Measurements from ENCODE around the gene JPH3. TPM values are rescaled to one million over a fixed set of nuclear protein-coding genes. Genes with fewer than 3 reads are reported as not detected.

The JPH3 gene
- total RNA-seq, 1 donor from 2014 or later, result not detected

DNA sequence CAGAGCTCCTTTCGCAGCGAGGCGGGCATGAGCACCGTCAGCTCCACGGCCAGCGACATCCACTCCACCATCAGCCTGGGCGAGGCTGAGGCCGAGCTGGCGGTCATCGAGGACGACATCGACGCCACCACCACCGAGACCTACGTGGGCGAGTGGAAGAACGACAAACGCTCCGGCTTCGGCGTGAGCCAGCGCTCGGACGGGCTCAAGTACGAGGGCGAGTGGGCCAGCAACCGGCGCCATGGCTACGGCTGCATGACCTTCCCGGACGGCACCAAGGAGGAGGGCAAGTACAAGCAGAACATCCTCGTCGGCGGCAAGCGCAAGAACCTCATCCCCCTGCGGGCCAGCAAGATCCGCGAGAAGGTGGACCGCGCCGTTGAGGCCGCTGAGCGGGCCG lies 42.3 kb downstream of the JPH3 start:
- Mint-ChIP-seq H3K27me3 (ENCODE audit: insufficient read depth) (peaks cover 6% of the 10 kb centered on the region), H3K9me3 (no peaks in the 10 kb centered on the region), H3K4me3 (no peak overlapping the region), H3K27ac (no peak overlapping the region), H3K4me1 (ENCODE audit: low read depth) (no peaks in the 10 kb centered on the region), H3K36me3 (ENCODE audit: low read depth) (no peaks in the 10 kb centered on the region)
- intact Hi-C loops (cut with micrococcal nuclease), result no loop called here
- no peak for DNase-seq (ENCODE audit: low spot score)

DNA sequence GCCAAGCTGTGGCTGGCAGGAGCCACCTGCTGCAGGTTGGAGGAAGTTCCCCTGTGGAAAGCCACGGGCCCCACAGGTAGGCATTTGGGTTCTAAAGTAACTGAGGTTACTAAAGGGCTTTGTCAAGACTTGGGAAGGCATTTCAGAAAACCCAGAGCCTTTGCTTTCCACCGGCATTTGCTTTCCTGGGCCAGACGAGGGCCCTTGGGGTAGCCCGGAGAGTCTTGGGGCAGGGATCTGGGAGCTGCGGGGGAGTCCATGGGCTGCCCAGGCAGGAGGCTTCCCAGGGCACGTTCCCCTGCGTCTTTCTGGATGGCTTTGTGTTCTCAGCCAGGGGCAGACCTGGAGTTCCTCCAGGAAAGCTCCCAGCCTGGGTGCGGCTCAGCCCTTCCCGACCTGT lies 43.5 kb downstream of the JPH3 start:
- intact Hi-C loops (cut with micrococcal nuclease), result no loop called here
- no peak for DNase-seq (ENCODE audit: low spot score)
- no peaks in the 10 kb centered on the region for H3K36me3 Mint-ChIP-seq (ENCODE audit: low read depth)
- no peak overlapping the region for H3K27ac Mint-ChIP-seq
- peaks cover 10% of the 10 kb centered on the region for H3K27me3 Mint-ChIP-seq (ENCODE audit: insufficient read depth)
- H3K4me3 Mint-ChIP-seq, result no peak overlapping the region
- H3K4me1 Mint-ChIP-seq (ENCODE audit: low read depth), result no peaks in the 10 kb centered on the region
- no peaks in the 10 kb centered on the region for H3K9me3 Mint-ChIP-seq

DNA sequence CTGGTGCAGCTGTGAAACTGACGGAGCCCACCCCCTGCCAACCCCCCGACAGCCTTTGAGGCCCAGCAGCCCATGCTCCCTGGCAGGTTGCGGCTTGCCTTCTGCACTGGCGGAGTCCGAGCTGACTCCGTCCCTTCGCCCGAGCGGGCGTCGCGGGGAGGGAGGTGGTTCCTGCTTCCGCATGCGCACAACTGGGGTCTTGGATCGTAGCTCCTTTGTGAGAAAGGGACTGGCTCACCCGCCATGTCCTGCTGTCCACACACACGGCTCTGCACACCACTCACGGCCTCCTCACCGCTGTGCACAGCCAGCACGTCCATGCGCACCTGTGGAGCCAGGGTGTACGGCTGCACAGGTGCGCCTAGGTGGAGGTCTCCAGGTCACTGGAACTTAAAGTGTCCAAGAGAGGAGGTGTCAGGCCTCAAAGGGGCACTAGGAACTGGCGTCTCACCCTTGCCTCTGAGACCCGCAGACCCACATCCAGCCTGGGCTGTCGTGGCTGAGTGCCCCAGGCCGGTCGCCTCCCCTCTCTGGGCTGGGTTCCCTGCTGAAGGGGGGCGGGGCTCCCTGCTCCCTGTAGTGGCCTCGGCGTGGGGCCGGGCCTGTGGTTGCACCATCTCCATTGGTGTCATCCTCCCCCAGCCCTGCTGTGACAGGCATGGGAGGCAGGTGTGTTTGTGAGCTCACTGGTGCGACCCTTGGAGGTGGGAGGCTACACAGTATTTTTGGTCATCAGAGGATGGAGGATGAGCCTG lies 45.3 kb downstream of the JPH3 start:
- Mint-ChIP-seq H3K4me3 (no peak overlapping the region), H3K36me3 (ENCODE audit: low read depth) (no peaks in the 10 kb centered on the region), H3K27ac (no peak overlapping the region), H3K4me1 (ENCODE audit: low read depth) (no peaks in the 10 kb centered on the region), H3K9me3 (no peaks in the 10 kb centered on the region), H3K27me3 (ENCODE audit: insufficient read depth) (peaks cover 10% of the 10 kb centered on the region)
- intact Hi-C loops (cut with micrococcal nuclease), result no loop called here
- no peak for DNase-seq (ENCODE audit: low spot score)

DNA sequence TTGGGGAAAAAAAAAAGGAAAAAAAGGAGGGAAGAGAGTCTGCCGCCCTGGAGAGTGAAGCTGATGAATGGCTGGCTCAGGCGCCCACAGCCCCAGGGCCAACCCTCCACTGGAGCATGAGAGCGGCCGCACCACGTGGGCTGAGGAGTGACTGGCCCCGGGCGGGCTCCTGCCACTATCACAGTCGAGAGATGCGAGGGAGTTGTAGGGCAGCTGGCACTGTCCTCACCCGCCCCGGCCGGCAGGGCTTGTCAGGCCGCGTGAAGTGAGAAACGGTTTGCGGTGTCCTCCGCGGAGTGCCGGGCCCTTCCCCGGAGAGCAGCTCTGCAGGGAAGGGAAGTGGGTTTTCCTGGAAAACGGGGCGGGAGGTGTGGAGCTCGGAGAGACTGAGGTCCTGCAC lies 45.9 kb downstream of the JPH3 start:
- DNase-seq (ENCODE audit: low spot score), result no peak
- Mint-ChIP-seq H3K27me3 (ENCODE audit: insufficient read depth) (peaks cover 10% of the 10 kb centered on the region), H3K9me3 (no peaks in the 10 kb centered on the region), H3K36me3 (ENCODE audit: low read depth) (no peaks in the 10 kb centered on the region), H3K4me1 (ENCODE audit: low read depth) (no peaks in the 10 kb centered on the region), H3K27ac (no peak overlapping the region), H3K4me3 (no peak overlapping the region)
- intact Hi-C loops (cut with micrococcal nuclease), result no loop called here

DNA sequence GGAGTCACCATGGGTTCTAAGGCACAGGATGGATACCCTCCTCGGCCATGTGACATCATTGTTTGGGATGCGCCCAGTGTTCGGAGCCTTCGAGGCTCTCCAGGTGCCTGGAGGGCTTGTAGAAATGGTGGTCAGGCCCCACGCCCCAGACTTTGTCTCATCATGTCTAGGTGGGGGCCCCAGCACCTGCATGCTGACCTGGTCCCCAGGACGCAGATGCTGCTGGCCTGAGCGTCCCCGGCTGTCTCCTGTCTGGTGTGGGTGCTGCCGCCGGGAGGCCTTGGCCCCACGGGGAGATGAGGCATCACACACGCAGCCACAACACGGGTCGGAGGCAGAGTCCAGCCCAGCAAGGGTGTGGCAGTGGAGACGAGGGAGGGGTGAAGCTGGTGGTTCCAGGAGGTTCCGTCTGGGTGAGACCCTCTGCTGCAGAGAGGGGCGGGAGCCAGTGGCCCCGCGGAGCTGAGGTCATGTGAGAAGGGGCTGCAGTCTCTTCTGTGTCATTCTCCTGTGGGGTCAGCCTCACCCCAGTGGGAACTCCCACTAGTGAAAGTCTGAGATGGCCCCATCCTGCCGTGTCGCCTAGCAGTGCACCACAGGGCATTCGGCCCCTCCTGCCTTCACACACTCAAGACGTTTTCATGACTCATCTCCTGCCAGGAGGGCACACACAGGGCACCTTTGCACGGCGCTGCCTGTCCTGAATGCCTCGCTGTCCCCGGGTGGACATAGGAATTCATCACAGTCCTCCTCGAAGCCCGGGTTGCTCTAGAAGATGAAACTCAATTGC lies 46.6 kb downstream of the JPH3 start:
- H3K27me3 Mint-ChIP-seq (ENCODE audit: insufficient read depth), result peaks cover 10% of the 10 kb centered on the region

DNA sequence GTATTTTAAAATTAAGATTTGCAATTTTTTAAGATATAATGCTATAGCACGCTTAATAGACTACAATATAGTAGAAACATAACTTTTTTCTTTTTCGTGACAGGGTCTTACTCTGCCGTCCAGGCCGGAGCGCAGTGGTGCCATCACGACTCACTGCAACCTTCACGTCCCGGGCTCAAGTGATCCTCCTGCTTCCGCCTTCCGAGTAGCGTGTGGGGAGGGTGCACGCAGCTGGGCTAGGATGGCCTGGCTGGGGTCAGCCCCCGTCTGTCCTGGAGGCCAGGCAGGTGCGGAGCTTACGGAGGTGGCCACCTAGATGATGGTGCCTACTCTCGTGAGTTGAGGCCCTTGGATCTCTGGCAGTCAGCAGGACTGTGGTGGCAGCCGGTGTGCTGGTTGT lies 50.1 kb downstream of the JPH3 start:
- no peak overlapping the region for H3K4me3 Mint-ChIP-seq
- no peaks in the 10 kb centered on the region for H3K9me3 Mint-ChIP-seq
- no peak overlapping the region for H3K27ac Mint-ChIP-seq
- peaks cover 10% of the 10 kb centered on the region for H3K27me3 Mint-ChIP-seq (ENCODE audit: insufficient read depth)
- no peaks in the 10 kb centered on the region for H3K4me1 Mint-ChIP-seq (ENCODE audit: low read depth)
- intact Hi-C loops (cut with micrococcal nuclease), result no loop called here
- DNase-seq (ENCODE audit: low spot score), result no peak
- H3K36me3 Mint-ChIP-seq (ENCODE audit: low read depth), result no peaks in the 10 kb centered on the region

More for the DNA sequence above, 46.6 kb downstream of the JPH3 start:
- DNase-seq (ENCODE audit: low spot score), result no peak
- H3K27ac Mint-ChIP-seq, result no peak overlapping the region
- H3K36me3 Mint-ChIP-seq (ENCODE audit: low read depth), result no peaks in the 10 kb centered on the region
- no peaks in the 10 kb centered on the region for H3K9me3 Mint-ChIP-seq
- H3K4me1 Mint-ChIP-seq (ENCODE audit: low read depth), result no peaks in the 10 kb centered on the region
- intact Hi-C loops (cut with micrococcal nuclease), result no loop called here
- no peak overlapping the region for H3K4me3 Mint-ChIP-seq

DNA sequence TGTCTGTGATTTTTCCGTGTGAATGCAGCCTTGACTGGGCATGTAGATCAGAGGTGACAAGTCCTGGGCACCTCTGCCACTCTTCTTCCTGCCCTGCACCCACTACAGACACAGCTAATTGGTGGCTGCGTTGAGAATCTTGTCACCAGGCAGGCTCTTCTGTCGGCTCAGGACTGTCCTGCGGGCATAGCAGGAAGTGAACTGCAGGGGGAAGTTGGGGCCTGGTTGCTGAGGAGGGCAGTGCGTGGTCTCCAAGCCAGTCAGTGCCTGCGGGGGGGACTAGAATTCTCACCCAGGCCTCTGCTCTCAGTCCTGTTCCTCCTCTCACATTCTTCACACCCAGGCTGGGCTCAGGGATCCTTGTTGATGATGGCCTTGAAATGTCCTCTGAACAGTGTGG lies 50.5 kb downstream of the JPH3 start:
- DNase-seq (ENCODE audit: low spot score), result no peak
- peaks cover 10% of the 10 kb centered on the region for H3K27me3 Mint-ChIP-seq (ENCODE audit: insufficient read depth)
- no peak overlapping the region for H3K4me3 Mint-ChIP-seq
- no peaks in the 10 kb centered on the region for H3K9me3 Mint-ChIP-seq
- no peak overlapping the region for H3K27ac Mint-ChIP-seq
- intact Hi-C loops (cut with micrococcal nuclease), result no loop called here
- H3K36me3 Mint-ChIP-seq (ENCODE audit: low read depth), result no peaks in the 10 kb centered on the region
- no peaks in the 10 kb centered on the region for H3K4me1 Mint-ChIP-seq (ENCODE audit: low read depth)

DNA sequence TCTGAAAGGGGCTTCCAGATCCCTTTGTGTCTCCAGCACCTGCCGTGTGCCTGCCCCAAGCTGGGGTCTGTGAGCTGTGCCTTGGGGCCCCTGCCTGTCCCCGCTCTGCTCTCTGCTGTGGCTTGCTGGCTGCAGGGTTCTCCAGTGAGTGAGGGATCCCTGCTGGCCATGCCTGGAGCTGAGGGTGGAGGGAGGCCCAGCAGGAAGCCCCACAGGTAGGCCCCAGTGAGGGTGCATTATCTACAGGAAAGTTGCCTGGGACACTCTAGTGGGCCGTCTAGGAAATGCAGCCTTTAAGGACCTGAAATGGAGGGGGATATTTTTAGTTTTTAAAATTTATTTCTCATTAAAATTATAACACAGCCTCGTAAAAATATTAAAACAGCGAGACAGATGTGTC lies 50.9 kb downstream of the JPH3 start:
- H3K27ac Mint-ChIP-seq, result no peak overlapping the region
- no peak for DNase-seq (ENCODE audit: low spot score)
- H3K9me3 Mint-ChIP-seq, result no peaks in the 10 kb centered on the region
- no peaks in the 10 kb centered on the region for H3K4me1 Mint-ChIP-seq (ENCODE audit: low read depth)
- H3K27me3 Mint-ChIP-seq (ENCODE audit: insufficient read depth), result peaks cover 6% of the 10 kb centered on the region
- H3K4me3 Mint-ChIP-seq, result no peak overlapping the region
- H3K36me3 Mint-ChIP-seq (ENCODE audit: low read depth), result no peaks in the 10 kb centered on the region
- intact Hi-C loops (cut with micrococcal nuclease), result no loop called here

DNA sequence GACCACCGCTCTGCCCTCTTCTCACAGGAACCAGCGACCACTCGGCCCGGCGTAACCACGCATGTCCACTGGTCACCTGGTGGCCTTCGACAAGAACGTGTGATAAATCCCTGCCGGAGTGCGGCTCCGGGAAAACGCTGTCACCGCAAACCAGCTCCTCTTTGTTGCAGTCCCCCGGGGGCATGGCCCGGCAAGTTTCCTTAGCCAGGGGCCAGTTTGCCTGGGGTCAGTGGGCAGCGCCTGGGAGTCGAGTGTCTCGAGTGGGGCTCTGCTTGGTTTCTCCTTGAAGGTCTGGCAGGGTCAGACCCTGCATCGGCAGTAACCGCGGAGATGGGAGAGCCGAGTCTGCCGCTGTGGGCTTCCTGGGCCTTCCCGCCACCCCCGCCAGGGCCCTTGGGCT lies 52.5 kb downstream of the JPH3 start:
- Mint-ChIP-seq H3K4me1 (ENCODE audit: low read depth) (no peaks in the 10 kb centered on the region), H3K9me3 (no peaks in the 10 kb centered on the region), H3K4me3 (no peak overlapping the region), H3K27me3 (ENCODE audit: insufficient read depth) (peaks cover 5% of the 10 kb centered on the region), H3K27ac (no peak overlapping the region), H3K36me3 (ENCODE audit: low read depth) (no peaks in the 10 kb centered on the region)
- no peak for DNase-seq (ENCODE audit: low spot score)
- intact Hi-C loops (cut with micrococcal nuclease), result no loop called here

DNA sequence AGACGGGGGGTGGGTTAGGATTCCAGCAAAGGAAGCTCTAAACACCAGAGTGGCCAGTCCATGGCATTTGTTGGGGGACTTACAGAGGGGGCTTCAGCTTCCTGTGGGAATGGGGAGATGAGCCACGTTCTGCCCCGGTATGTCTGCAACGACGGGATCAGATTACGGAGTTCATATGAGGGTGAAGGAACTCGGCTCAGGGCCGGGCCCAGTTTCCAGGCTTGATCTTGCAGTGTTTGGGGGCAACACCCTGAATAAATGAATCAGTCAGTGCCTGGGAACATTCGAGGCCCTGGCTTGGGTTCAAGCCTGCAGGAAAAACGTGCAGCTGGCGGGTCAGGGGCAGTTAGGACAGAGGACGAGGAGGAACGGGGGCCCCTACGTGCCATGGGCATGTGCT lies 54.0 kb downstream of the JPH3 start:
- H3K9me3 Mint-ChIP-seq, result no peaks in the 10 kb centered on the region
- no peak overlapping the region for H3K4me3 Mint-ChIP-seq
- H3K27me3 Mint-ChIP-seq (ENCODE audit: insufficient read depth), result peaks cover 3% of the 10 kb centered on the region
- intact Hi-C loops (cut with micrococcal nuclease), result no loop called here
- no peak overlapping the region for H3K27ac Mint-ChIP-seq
- no peaks in the 10 kb centered on the region for H3K36me3 Mint-ChIP-seq (ENCODE audit: low read depth)
- DNase-seq (ENCODE audit: low spot score), result no peak
- H3K4me1 Mint-ChIP-seq (ENCODE audit: low read depth), result no peaks in the 10 kb centered on the region

DNA sequence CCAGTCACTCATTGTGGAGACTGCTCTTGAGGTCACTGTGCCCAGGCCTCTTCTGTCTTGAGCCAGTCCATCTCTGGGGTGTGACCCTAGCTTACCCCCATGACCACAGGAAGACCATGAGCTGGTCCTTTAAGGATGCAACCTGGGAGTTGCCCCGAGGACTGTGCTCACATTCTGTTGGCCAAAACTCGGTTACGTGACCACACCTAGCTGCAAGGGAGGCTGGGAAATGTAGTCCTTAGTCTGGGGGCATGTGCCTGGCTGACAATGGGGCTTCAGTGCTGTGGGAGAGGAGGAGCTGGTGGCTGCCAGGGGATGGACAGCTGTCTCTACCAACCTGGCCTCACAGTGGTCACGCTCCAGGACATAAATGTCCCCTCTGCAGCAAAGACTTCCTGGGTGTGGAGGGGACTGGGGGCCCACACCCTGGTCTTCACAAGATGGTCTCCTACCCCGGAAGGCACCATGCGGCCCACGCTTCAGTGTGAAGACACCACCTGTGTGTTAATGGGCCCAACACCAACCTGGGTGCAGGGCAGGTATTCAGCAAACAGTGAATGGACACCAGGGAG lies 55.4 kb downstream of the JPH3 start:
- Mint-ChIP-seq H3K4me1 (ENCODE audit: low read depth) (no peaks in the 10 kb centered on the region), H3K27me3 (ENCODE audit: insufficient read depth) (peaks cover 3% of the 10 kb centered on the region), H3K36me3 (ENCODE audit: low read depth) (no peaks in the 10 kb centered on the region), H3K4me3 (no peak overlapping the region), H3K9me3 (no peaks in the 10 kb centered on the region), H3K27ac (no peak overlapping the region)
- intact Hi-C loops (cut with micrococcal nuclease), result loop anchor here (1.0 kb wide), 1 partner anchor 44 kb away; no protein-coding TSS in a partner anchor
- DNase-seq (ENCODE audit: low spot score), result no peak

DNA sequence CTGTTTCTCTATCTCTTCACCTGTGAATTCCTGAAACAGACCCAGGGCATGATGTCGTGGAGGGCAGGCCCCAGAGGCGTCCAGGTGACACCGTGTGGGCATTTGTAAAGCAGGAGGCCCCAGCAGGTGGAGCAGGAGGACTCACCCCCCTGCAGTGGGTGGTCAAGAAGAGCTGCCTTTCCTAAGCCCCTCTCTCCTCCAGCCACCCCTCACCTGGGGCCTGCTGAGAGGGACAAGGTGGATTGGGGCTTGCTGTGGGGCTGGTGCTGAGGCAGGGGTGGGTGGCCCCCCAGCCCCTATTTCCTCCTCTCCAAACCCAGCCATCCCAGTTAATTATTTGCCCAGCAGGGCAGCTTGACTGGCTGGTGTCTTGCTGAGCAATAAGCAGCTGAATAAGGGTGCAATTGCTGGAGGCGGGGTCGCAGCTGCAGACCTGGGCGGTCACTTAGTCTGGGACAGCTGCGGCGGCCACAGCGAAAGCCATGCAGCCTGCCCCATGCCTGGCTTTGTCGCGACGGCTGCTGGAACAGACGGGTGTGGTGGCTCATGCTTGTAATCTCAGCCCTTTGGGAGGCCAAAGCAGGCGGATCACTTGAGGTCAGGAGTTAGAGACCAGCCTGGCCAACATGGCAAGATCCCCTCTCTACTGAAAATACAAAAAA lies 56.4 kb downstream of the JPH3 start:
- intact Hi-C loops (cut with micrococcal nuclease), result no loop called here

DNA sequence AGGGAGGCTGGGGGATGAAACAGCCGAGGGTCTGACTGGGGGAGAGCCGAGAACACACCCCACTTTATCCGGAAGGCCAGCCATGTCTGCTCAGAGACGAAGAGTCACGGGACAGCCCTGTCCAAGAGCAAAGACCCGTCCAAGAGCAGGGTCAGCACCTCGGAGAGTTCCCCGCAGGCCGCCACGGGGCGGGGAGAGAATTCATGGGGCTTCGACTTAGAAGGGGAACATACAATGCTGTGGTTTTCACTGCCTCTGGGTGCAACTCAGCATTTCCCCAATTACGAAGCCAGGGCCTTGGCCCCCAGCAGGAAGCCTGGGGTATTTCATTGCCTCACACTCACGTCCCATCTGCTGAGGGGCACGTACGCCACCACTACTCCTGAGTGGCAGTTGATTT lies 59.3 kb downstream of the JPH3 start:
- no peak overlapping the region for H3K4me3 Mint-ChIP-seq
- H3K27ac Mint-ChIP-seq, result no peak overlapping the region
- peak; percentile 17 for DNase-seq (ENCODE audit: low spot score)
- H3K4me1 Mint-ChIP-seq (ENCODE audit: low read depth), result no peaks in the 10 kb centered on the region
- peaks cover 3% of the 10 kb centered on the region for H3K27me3 Mint-ChIP-seq (ENCODE audit: insufficient read depth)
- intact Hi-C loops (cut with micrococcal nuclease), result no loop called here
- H3K36me3 Mint-ChIP-seq (ENCODE audit: low read depth), result no peaks in the 10 kb centered on the region
- no peaks in the 10 kb centered on the region for H3K9me3 Mint-ChIP-seq

More for the DNA sequence above, 56.4 kb downstream of the JPH3 start:
- H3K4me3 Mint-ChIP-seq, result no peak overlapping the region
- no peaks in the 10 kb centered on the region for H3K9me3 Mint-ChIP-seq
- no peak for DNase-seq (ENCODE audit: low spot score)
- H3K27me3 Mint-ChIP-seq (ENCODE audit: insufficient read depth), result peaks cover 3% of the 10 kb centered on the region
- H3K4me1 Mint-ChIP-seq (ENCODE audit: low read depth), result no peaks in the 10 kb centered on the region
- no peaks in the 10 kb centered on the region for H3K36me3 Mint-ChIP-seq (ENCODE audit: low read depth)
- H3K27ac Mint-ChIP-seq, result no peak overlapping the region

Data from activated T-helper 1 cell treated with anti-CD3 and anti-CD28 coated beads, Interleukin-12 subunit alpha, Interleukin-12 subunit beta, Interleukin-2, Interleukin-4 antibody, amounts not matched to agents 30 ng/mL and 10 ng/mL and 1 ng/mL, durations not matched to agents 14 hours and 24 hours and 36 hours (primary cell).